ENCODE data around the gene PLA2G2F.

DNA sequence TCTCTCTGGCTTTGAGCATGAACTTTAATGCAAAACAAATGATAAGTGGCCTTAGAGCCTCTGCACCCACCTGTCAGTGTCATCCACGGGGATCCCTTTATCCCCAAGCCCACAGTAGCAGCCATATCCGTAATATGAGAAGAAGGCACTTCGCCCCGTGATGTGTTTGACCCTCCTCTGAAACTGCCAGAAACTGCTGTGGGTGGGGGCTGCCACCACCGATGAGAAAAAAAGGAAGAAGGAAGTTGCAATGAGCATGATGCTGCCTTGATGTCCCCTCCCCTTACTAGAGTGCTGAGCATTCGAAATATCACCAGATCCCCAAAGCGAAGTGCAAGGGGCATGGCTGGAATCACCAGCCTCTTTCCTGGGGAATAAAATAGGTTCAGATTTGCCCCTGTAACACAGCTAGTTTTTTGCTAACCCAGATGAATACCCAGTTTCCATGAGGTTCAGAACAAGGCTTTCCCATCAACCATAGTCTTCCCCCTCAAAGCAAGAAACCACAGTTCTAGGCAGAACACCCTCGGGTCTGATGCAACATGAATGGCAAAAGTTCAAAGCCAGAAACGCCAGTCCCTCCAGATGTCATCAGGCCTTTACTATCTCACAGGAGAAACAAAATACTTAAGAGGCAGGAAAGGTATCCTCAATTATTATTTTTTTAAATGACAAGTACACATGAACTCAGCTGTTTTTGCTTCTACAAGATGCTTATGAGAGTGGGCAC, 36.0 kb downstream of the PLA2G2F start:
- TF ChIP-seq, protein P1, sequence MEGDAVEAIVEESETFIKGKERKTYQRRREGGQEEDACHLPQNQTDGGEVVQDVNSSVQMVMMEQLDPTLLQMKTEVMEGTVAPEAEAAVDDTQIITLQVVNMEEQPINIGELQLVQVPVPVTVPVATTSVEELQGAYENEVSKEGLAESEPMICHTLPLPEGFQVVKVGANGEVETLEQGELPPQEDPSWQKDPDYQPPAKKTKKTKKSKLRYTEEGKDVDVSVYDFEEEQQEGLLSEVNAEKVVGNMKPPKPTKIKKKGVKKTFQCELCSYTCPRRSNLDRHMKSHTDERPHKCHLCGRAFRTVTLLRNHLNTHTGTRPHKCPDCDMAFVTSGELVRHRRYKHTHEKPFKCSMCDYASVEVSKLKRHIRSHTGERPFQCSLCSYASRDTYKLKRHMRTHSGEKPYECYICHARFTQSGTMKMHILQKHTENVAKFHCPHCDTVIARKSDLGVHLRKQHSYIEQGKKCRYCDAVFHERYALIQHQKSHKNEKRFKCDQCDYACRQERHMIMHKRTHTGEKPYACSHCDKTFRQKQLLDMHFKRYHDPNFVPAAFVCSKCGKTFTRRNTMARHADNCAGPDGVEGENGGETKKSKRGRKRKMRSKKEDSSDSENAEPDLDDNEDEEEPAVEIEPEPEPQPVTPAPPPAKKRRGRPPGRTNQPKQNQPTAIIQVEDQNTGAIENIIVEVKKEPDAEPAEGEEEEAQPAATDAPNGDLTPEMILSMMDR (conservative IDR thresholded peaks at IDR 0.05; ENCODE audit: low read depth, low read length): no peak
- TF ChIP-seq EZH2 (IDR thresholded peaks at IDR 0.05; ENCODE audit: borderline replicate concordance, low read depth, low read length, poor library complexity, severe bottlenecking): no peak
